ENCODE measurements around the gene IWS1. TPM values are rescaled to one million over a fixed set of nuclear protein-coding genes. Genes with fewer than 3 reads are reported as not detected.
"Not testable (repeated sequence)": the region's sequence is repeated elsewhere in the genome, so short reads cannot be mapped to it uniquely, and the experiment has no call there.

Gene IWS1
- total RNA-seq, 1 donor from 2014 or later: 34.5 TPM

DNA sequence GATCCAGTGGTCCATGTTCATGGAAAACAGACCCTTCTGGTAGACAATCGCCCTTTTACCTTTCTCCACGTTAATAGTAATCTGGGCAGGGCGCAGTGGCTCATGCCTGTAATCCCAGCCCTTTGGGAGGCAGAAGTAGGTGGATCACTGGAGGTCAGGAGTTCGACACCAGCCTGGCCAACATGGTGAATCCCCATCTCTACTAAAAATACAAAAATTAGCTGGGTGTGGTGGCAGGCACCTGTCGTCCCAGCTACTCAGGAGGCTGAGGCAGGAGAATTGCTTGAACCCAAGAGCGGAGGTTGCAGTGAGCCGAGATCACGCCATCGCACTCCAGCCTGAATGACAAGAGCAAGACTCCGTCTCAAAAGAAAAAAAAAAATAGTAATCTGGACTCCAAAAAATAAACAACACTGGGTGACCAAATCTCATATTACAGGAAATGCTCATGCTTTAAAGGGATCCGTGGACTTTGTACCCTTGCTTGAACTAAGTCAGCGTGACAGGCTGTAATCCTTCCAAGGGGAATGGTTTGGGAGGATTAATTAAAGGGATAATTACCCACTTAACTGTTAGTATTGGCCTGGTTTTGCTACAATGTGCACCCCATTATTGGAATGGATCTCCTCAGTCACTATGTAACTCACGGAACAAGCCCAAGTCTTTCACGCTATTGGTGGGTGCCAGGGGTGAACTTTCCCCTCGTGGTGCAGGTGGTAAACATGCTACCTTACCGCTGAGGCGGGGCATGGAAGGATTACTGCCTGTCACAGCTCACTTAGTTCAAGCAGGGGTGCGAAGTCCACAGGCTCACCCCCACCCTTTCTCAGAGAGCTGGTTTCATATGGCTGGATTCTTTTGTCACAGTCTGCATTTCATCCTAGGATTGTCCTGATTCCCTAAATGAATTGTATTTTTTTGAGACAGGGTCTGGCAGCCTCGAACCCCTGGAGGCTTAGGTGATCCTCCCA lies 71.4 kb downstream of the IWS1 start:
- DNase-seq: no peak

DNA sequence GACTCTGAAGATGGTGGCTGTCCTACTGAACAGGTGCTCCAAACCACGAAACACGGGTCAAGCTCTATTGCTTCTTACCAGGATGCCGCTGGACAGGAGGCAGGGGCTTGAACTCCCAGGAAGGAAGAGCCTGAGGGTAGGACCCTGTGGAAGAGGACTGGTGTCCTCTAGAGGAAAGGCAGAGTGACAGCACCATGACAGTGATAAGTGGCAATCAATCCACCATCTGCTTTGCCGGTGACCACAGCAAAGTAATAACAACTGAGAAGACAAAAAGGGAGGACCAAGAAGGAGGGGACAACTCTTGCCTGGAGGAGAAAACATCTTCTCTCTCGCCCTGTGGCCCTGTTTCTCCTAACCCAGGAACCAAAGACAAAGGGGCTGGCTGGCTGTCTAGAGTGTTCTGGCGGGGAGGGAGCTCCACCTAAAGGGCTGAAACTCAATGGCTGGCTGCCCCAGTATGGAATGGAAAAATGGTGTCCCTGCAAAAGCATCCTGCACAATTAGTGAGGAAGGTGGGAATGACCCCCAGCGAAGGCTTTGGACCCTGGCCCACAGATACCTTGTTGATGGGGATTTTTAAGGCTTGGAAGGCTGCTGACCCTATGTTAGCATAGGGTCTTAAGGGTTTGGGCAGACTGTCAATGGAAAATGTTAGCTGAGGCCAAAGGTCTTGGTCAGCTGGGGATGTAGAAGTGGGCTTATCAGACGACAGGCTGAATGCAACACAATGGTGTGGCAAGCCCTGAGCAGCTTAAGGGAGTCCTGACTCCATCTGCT lies 72.7 kb downstream of the IWS1 start:
- no peak for DNase-seq

DNA sequence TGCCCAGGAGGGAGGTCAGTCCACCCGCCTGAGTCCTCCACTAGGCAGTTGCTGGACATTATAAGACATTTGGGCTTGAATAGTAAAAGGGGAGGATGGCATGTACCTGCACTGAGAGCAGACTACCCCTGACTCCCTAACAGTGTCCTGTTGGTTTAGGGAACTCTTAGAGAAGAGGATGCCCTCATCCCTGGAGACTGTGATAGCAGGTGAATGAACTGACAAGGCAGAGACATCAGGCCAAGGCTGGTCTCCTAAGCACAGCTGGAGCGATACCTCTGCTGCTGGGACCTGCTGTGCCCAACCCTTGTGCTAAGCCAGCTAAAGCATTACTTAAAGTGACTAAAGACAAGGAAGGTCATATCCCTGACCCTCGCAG lies 73.3 kb downstream of the IWS1 start:
- DNase-seq: no peak

DNA sequence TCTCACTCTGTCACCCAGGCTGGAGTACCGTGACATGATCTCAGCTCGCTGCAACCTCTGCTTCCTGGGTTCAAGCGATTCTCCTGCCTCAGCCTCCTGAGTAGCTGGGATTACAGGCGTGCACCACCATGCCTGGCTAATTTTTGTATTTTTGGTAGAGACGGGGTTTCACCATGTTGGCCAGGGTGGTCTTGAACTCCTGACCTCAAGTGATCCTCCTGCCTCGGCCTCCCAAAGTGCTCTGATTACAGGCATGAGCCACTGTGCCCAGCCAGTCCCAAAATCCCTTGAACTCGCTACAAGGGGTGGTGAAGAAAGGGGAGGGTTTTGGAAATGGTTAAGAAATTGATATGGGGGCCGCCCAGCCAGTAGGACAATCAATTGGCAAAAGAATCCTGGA lies 73.9 kb downstream of the IWS1 start:
- DNase-seq: not testable (repeated sequence)

DNA sequence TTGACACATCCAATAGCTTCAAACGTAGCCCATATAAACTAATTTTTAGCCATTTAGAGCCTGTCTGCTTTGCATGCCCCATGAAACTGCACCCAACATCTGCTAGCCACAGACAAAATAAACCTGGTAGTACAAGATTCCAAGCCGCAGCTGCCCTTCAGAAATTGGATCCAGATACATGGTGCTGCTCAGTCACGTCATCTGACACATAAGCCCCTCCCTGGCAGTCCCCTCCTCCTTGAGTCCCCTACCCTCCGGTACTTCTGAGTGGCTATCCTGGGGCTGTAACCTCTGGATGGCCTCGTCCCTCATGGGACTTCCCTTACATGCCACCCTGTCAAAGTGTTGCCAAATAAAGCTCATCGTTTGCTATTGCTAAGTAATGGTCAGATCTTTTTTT lies 74.3 kb downstream of the IWS1 start:
- no peak for DNase-seq

DNA sequence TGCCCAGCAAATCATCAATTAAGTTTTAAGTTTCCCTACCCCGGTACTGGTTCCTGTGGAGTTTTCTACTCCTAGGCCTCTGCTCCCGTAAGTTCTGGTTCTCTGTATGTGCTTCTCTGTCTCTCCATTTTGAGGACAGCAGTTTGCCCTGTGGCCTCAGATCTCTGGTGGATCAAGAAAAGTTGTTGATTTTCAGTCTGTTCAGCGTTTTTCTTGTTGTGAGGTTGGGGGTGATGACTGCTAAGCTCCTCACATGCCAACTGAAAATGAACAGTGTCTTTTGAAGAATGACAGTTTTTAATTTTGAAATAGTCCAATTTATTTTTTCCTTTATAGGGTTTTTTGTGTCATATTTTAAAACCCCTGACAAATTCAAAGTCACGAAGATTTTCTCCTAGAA lies 76.4 kb downstream of the IWS1 start:
- no peak for DNase-seq

DNA sequence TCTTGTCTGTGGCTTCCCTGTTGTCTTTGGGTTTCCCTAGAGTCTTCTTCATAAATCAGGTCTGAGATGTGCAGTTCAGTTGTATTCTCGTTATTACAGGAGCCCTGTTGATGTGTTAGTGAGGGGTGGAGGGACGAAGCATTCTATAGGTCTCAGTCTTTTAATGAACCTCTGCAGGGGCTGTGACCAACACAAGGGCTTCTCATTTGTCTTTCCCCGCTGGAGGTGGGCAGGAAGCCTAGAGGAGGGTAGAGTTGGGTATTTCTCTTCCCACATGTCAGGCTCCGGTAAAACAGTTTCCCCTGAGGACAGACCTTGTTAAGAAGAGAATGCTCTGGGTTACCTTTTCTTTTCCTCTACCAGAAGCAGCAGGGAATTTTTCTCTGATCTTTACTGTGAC lies 76.9 kb downstream of the IWS1 start:
- DNase-seq: no peak

DNA sequence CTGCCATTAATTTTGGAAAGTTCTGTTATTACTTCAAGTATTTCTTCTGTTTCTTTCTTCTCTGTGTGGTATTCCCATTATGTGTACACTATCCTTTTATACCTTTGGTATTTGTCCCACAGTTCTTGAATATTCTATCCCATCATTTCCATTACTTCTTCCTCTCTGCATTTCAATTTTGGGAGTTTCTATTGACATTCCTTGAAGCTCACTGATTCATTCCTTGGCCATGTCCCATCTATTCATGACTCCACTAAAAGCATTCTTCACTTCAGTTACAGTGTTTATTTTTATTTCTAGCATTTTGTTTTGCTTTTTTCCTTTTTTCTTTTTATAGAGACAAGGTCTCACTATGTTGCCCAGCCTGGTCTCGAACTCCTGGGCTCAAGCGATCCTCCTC lies 77.8 kb downstream of the IWS1 start:
- DNase-seq: no peak

DNA sequence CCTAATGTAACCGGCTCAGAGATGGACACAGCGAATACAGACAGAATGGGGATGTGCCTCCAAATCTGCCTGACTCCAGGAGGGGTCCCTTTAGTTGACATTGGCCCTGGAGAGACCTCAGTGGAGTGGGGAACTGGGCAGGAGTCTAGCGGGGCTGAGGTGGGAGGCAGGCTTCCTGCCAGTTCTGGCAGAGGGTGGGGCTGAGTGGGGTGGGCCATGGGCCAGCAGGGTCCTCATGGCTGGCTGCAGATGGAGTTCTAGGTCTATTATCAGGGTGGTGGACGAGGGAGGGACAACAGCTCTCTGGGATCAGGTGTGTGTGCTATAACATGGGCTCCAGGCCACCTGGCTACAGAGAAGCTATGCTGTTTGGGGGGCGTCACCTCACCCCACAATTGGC lies 86.9 kb downstream of the IWS1 start:
- DNase-seq: no peak

DNA sequence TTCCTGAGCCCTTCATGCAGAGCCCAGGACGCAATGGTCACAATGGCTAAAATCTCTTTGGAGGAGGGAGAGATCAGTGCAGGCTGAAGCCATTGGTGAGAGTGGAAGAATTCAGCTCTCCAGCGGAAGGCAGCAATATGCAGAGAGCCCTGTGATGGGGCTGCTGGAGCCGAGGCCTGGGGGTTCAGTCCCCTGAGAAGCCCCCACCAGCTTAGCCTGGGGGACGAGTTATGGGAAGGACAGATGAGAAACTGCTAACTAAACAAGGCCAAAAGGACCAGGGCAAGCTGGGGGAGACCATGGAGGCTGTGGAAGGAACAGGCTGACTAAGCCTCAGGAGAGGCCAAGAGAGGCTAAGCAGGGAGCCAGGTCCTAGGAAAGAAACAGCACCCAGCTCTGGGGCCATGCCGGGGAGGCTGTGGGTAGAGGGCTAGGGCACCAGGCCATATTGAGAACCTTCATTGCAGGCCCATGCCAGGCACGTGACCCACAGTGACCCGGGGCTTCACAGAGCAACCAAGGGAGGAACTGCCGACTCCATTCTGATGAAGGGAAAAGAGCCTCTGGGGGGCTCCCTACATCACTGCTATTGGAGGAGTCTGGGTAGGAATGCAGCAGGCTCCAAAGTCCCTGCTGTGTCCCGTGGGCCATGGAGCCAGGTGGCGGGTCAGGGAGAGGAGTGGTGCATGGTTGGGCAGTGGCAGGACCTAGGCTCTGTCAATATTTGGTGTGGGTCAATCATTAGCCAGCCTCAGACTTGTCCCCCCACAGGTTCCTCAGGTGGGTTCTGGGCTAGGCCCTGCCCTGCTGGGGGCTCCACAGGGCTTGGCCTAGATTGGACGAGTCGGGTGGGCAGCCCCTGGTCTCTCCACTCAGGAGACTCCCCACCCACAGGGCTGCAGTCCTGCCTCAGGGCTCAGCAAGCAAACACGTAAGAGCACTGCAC lies 88.2 kb downstream of the IWS1 start:
- DNase-seq: no peak

DNA sequence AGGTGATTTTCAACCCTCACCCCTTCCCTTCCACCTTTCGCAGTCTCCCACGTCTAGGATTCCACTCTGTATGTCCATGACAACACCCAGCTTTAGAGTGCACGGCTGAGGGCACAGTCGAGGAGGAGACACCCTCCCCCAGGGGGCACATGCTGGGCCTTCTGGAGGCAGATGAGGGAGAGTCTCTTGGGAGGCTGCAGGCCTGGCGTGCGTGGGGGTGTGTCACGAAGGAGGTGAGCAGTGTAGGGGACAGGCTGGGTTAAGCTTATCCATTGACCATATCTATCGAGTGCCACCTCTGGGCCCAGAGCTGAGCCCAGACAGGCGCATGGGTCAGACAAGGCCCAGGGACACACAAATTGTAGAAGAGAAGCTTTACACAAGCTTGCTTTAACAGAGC lies 89.2 kb downstream of the IWS1 start:
- DNase-seq: no peak

DNA sequence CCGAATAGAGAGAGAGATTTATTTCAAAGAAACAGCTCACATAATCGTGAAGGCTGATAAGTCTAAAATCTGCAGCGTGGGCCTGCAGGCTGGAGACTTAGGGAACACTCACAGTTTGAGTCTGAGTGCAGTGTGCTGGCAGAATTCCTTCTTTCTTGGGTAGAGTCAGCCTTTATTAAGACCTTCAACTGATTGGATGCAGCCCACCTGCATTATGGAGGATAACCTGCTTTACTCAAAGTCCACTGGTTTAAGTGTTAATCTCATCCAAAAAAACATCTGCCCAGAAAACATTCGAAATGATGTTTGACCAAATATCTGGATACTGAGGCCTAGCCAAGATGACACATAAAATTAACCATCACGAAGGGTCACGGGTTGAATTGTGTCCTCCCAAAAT lies 91.8 kb downstream of the IWS1 start:
- no peak for DNase-seq

DNA sequence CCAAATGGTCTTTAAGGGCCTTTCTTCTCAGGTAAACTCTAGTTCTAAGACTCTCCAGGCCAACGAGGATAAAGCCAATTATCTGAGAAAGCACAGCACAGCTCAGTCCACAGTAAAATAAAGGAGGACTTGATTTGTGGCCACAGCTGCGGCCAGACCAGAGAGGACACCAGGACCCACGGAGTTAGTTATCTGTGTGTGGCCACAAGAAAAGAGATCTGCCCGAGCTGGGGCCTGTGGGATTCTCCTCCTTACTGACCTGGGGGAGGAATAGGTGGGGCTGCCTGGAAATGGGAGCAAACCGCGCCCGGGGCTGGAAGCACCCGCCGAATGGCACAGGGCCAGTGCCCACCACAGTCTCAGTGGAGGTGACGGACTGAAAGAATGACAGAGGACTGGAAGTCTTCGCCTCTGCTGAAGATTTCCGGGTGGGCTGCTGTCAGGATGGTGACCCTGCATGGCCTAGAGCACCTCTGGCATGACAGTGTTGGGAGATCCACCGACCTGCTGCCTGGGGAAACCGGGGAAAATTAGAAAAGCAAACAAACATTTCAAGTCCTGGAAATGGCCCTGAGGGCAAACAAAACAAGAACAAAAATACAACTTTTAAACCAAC lies 94.8 kb downstream of the IWS1 start:
- no peak for DNase-seq

Small RNA genes lying within 50 kb of the gene (small RNA-seq; reads per million reads assigned to genes)
- gene RNU4-48P: not detected

Other genes with a start within 250 kb of the IWS1 start
- 43.0 TPM for gene ERCC3, start 232.3 kb downstream of the IWS1 start, total RNA-seq
- gene MAP3K2, start 138.5 kb downstream of the IWS1 start, total RNA-seq: 62.1 TPM
- not detected for gene PROC, start 108.1 kb downstream of the IWS1 start, total RNA-seq
- gene MYO7B, start 9.2 kb upstream of the IWS1 start, total RNA-seq: not detected
- 6.1 TPM for gene GPR17, start 119.7 kb upstream of the IWS1 start, total RNA-seq
- 1.2 TPM for gene LIMS2, start 149.0 kb upstream of the IWS1 start, total RNA-seq
- gene SFT2D3, start 175.0 kb upstream of the IWS1 start, total RNA-seq: 11.7 TPM